ENCODE results near the gene CALCOCO1. TPM values are rescaled to one million over a fixed set of nuclear protein-coding genes. Genes with fewer than 3 reads are reported as not detected.

Gene CALCOCO1
- total and polyA plus RNA-seq, 7 experiments from 2014 or later = 58.7 to 175 (median 90.7) TPM

- Mint-ChIP-seq H3K4me3 (no peak overlapping the region), H3K27ac (no peak overlapping the region)
- CTCF ChIA-PET = interaction anchor here (1.2 kb wide), 1 partner anchor 127 kb away, joined by 6 read pairs; no protein-coding TSS in a partner anchor
Observed at GRCh38 chr12:53670308-53670707, 56.9 kb downstream of the CALCOCO1 start.

GRCh38 chr12:53667080-53667479 lies 60.2 kb downstream of the CALCOCO1 start:
- Mint-ChIP-seq H3K27me3 (no peaks in the 10 kb centered on the region), H3K36me3 (peaks cover 14 to 47% (median 37%) of the 10 kb centered on the region in 5 donors), H3K9me3 (no peaks in the 10 kb centered on the region), H3K27ac (no peak overlapping the region), H3K4me1 (peaks cover 5 to 14% (median 9%) of the 10 kb centered on the region in 7 donors), H3K4me3 (no peak overlapping the region)
- intact Hi-C loops (cut with micrococcal nuclease) = no loop called here
- Histone ChIP-seq H3K9me3 (ENCODE audit: control insufficient read depth in 2 of 3, low read length in 3 of 3) (no peaks in the 10 kb centered on the region), H3K4me1 (ENCODE audit: control insufficient read depth in 2 of 2, insufficient read depth in 2 of 2, low read length in 2 of 2) (no peaks in the 10 kb centered on the region), H3K27me3 (ENCODE audit: control insufficient read depth in 2 of 2, insufficient read depth in 2 of 2, low read length in 2 of 2) (no peaks in the 10 kb centered on the region), H3K36me3 (ENCODE audit: control insufficient read depth in 2 of 3, insufficient read depth in 3 of 3, low read length in 3 of 3) (peaks cover 29 to 87% (median 35%) of the 10 kb centered on the region in 3 experiments), H3K4me3 (ENCODE audit: low read length) (no peak overlapping the region), H3K27ac (ENCODE audit: low read depth, low read length) (no peak overlapping the region)
- DNase-seq = no peak
- POLR2A ChIA-PET = no interaction called here
- CTCF ChIA-PET = no interaction called here
- ATAC-seq = no peak

More at GRCh38 chr12:53670308-53670707, 56.9 kb downstream of the CALCOCO1 start:
- Histone ChIP-seq H3K4me3 (ENCODE audit: low read length) (no peak overlapping the region), H3K27ac (ENCODE audit: low read depth, low read length) (no peak overlapping the region), H3K27me3 (ENCODE audit: control insufficient read depth in 2 of 2, insufficient read depth in 2 of 2, low read length in 2 of 2) (no peaks in the 10 kb centered on the region), H3K4me1 (ENCODE audit: control insufficient read depth in 2 of 2, insufficient read depth in 2 of 2, low read length in 2 of 2) (peaks cover 5 to 6% of the 10 kb centered on the region in 2 donors), H3K9me3 (ENCODE audit: control insufficient read depth in 2 of 3, low read length in 3 of 3) (no peaks in the 10 kb centered on the region), H3K36me3 (ENCODE audit: control insufficient read depth in 2 of 3, insufficient read depth in 3 of 3, low read length in 3 of 3) (peaks cover 26 to 78% (median 28%) of the 10 kb centered on the region in 3 experiments)
- POLR2A ChIA-PET = no interaction called here
- H3K27me3 Mint-ChIP-seq = no peaks in the 10 kb centered on the region
- intact Hi-C loops (cut with micrococcal nuclease) = no loop called here
- peaks cover 16 to 37% (median 27%) of the 10 kb centered on the region in 7 donors for H3K4me1 Mint-ChIP-seq
- H3K36me3 Mint-ChIP-seq = peaks cover 4 to 39% (median 27%) of the 10 kb centered on the region in 5 donors
- no peaks in the 10 kb centered on the region for H3K9me3 Mint-ChIP-seq
- DNase-seq (no peak), ATAC-seq (no peak)

- ChIA-PET CTCF (interaction anchor here (1.1 kb wide), 1 partner anchor 81 kb away, joined by 3 read pairs; no protein-coding TSS in a partner anchor), POLR2A (no interaction called here)
- Histone ChIP-seq H3K36me3 (ENCODE audit: control insufficient read depth in 2 of 3, insufficient read depth in 3 of 3, low read length in 3 of 3) (peaks cover 21 to 69% (median 21%) of the 10 kb centered on the region in 3 experiments), H3K27me3 (ENCODE audit: control insufficient read depth in 2 of 2, insufficient read depth in 2 of 2, low read length in 2 of 2) (no peaks in the 10 kb centered on the region), H3K9me3 (ENCODE audit: control insufficient read depth in 2 of 3, low read length in 3 of 3) (no peaks in the 10 kb centered on the region), H3K4me3 (ENCODE audit: low read length) (no peak overlapping the region), H3K4me1 (ENCODE audit: control insufficient read depth in 2 of 2, insufficient read depth in 2 of 2, low read length in 2 of 2) (no peaks in the 10 kb centered on the region), H3K27ac (ENCODE audit: low read depth, low read length) (no peak overlapping the region)
- intact Hi-C loops (cut with micrococcal nuclease) = no loop called here
- Mint-ChIP-seq H3K27me3 (no peaks in the 10 kb centered on the region), H3K4me3 (no peak overlapping the region), H3K36me3 (peaks cover 10 to 36% (median 31%) of the 10 kb centered on the region in 5 donors), H3K9me3 (no peaks in the 10 kb centered on the region), H3K27ac (peak overlapping the region in 1 of 9 donors; percentile 4), H3K4me1 (peaks cover 0 to 4% (median under 1%) of the 10 kb centered on the region in 7 donors)
- DNase-seq = no peak
- ATAC-seq = no peak
Observed at GRCh38 chr12:53664936-53665335, 62.3 kb downstream of the CALCOCO1 start.

GRCh38 chr12:53664191-53664590 lies 63.1 kb downstream of the CALCOCO1 start:
- Mint-ChIP-seq H3K27me3 (no peaks in the 10 kb centered on the region), H3K4me3 (no peak overlapping the region), H3K9me3 (no peaks in the 10 kb centered on the region), H3K27ac (peak overlapping the region in 2 of 9 donors; percentile 4 to 51), H3K36me3 (peaks cover 10 to 29% (median 27%) of the 10 kb centered on the region in 5 donors), H3K4me1 (peaks cover 0 to 3% (median 0%) of the 10 kb centered on the region in 7 donors)
- DNase-seq = no peak
- H3K4me1 ChIP-seq (ENCODE audit: control insufficient read depth in 2 of 2, insufficient read depth in 2 of 2, low read length in 2 of 2) = no peaks in the 10 kb centered on the region
- H3K27ac ChIP-seq (ENCODE audit: low read depth, low read length) = no peak overlapping the region
- no peaks in the 10 kb centered on the region for H3K27me3 ChIP-seq (ENCODE audit: control insufficient read depth in 2 of 2, insufficient read depth in 2 of 2, low read length in 2 of 2)
- no peak overlapping the region for H3K4me3 ChIP-seq (ENCODE audit: low read length)
- ChIA-PET CTCF (no interaction called here), POLR2A (interaction anchor here (0.7 kb wide), 1 partner anchor 21 kb away, joined by 3 read pairs; no protein-coding TSS in a partner anchor)
- intact Hi-C loops (cut with micrococcal nuclease) = no loop called here
- ATAC-seq = no peak
- peaks cover 13 to 61% (median 15%) of the 10 kb centered on the region in 3 experiments for H3K36me3 ChIP-seq (ENCODE audit: control insufficient read depth in 2 of 3, insufficient read depth in 3 of 3, low read length in 3 of 3)
- H3K9me3 ChIP-seq (ENCODE audit: control insufficient read depth in 2 of 3, low read length in 3 of 3) = no peaks in the 10 kb centered on the region

- Histone ChIP-seq H3K27ac (ENCODE audit: low read depth, low read length) (no peak overlapping the region), H3K9me3 (ENCODE audit: control insufficient read depth in 2 of 3, low read length in 3 of 3) (no peaks in the 10 kb centered on the region), H3K4me3 (ENCODE audit: low read length) (no peak overlapping the region), H3K36me3 (ENCODE audit: control insufficient read depth in 2 of 3, insufficient read depth in 3 of 3, low read length in 3 of 3) (peaks cover 0 to 21% (median 6%) of the 10 kb centered on the region in 3 experiments), H3K4me1 (ENCODE audit: control insufficient read depth in 2 of 2, insufficient read depth in 2 of 2, low read length in 2 of 2) (no peaks in the 10 kb centered on the region), H3K27me3 (ENCODE audit: control insufficient read depth in 2 of 2, insufficient read depth in 2 of 2, low read length in 2 of 2) (no peaks in the 10 kb centered on the region)
- Mint-ChIP-seq H3K27me3 (no peaks in the 10 kb centered on the region), H3K27ac (no peak overlapping the region), H3K9me3 (no peaks in the 10 kb centered on the region), H3K4me1 (peaks cover 0 to 3% (median 0%) of the 10 kb centered on the region in 7 donors), H3K4me3 (no peak overlapping the region), H3K36me3 (peaks cover 8 to 23% (median 14%) of the 10 kb centered on the region in 5 donors)
- intact Hi-C loops (cut with micrococcal nuclease) = no loop called here
- DNase-seq (no peak), ATAC-seq (no peak)
- POLR2A ChIA-PET = interaction anchor here (1.7 kb wide), 1 partner anchor 16 kb away, joined by 4 read pairs; the partner anchor contains the start of gene ATP5MC2
- CTCF ChIA-PET = no interaction called here
Observed at GRCh38 chr12:53660041-53660440, 67.2 kb downstream of the CALCOCO1 start.

GRCh38 chr12:53659571-53659981 lies 67.7 kb downstream of the CALCOCO1 start:
- Histone ChIP-seq H3K4me3 (ENCODE audit: low read length) (no peak overlapping the region), H3K4me1 (ENCODE audit: control insufficient read depth in 2 of 2, insufficient read depth in 2 of 2, low read length in 2 of 2) (no peaks in the 10 kb centered on the region), H3K9me3 (ENCODE audit: control insufficient read depth in 2 of 3, low read length in 3 of 3) (no peaks in the 10 kb centered on the region), H3K27ac (ENCODE audit: low read depth, low read length) (no peak overlapping the region), H3K27me3 (ENCODE audit: control insufficient read depth in 2 of 2, insufficient read depth in 2 of 2, low read length in 2 of 2) (no peaks in the 10 kb centered on the region), H3K36me3 (ENCODE audit: control insufficient read depth in 2 of 3, insufficient read depth in 3 of 3, low read length in 3 of 3) (peaks cover 0 to 17% (median 2%) of the 10 kb centered on the region in 3 experiments)
- ChIA-PET POLR2A (interaction anchor here (0.9 to 1.7 kb wide), 2 partner anchors 16 to 150 kb away, joined by 4 read pairs; partner anchors contain the start of gene ATP5MC2), CTCF (no interaction called here)
- H3K36me3 Mint-ChIP-seq = peaks cover 7 to 18% (median 12%) of the 10 kb centered on the region in 5 donors
- H3K27me3 Mint-ChIP-seq = no peaks in the 10 kb centered on the region
- H3K27ac Mint-ChIP-seq = no peak overlapping the region
- DNase-seq = no peak
- H3K4me3 Mint-ChIP-seq = no peak overlapping the region
- no peaks in the 10 kb centered on the region for H3K9me3 Mint-ChIP-seq
- ATAC-seq = no peak
- intact Hi-C loops (cut with micrococcal nuclease) = no loop called here
- peaks cover 0 to 3% (median 0%) of the 10 kb centered on the region in 7 donors for H3K4me1 Mint-ChIP-seq

Measured in naive thymus-derived CD4-positive, alpha-beta T cell (primary cell).